ENCODE measurements around the gene ATP1B3.
"Not testable (repeated sequence)": the region's sequence is repeated elsewhere in the genome, so short reads cannot be mapped to it uniquely, and the experiment has no call there.

The ATP1B3 gene

GRCh38 chr3:141949972-141950371 lies 73.5 kb downstream of the ATP1B3 start:
- DNase-seq, result no peak

- no peak for DNase-seq
These were observed 74.4 kb downstream of the ATP1B3 start for GRCh38 chr3:141950572-141951493.

GRCh38 chr3:141952611-141953010 lies 76.2 kb downstream of the ATP1B3 start:
- no peak for DNase-seq

- DNase-seq, result no peak
These were observed 78.7 kb downstream of the ATP1B3 start for GRCh38 chr3:141955175-141955574.

GRCh38 chr3:141959589-141960554 lies 83.4 kb downstream of the ATP1B3 start:
- no peak for DNase-seq

GRCh38 chr3:141960731-141961130 lies 84.3 kb downstream of the ATP1B3 start:
- DNase-seq, result no peak

- no peak for DNase-seq
These were observed 86.9 kb downstream of the ATP1B3 start for GRCh38 chr3:141963301-141963700.

- no peak for DNase-seq
These were observed 89.0 kb downstream of the ATP1B3 start for GRCh38 chr3:141965471-141965870.

GRCh38 chr3:141969711-141970110 lies 93.3 kb downstream of the ATP1B3 start:
- DNase-seq, result no peak

- no peak for DNase-seq
These were observed 95.1 kb downstream of the ATP1B3 start for GRCh38 chr3:141971571-141971970.

GRCh38 chr3:141972399-141972798 lies 96.0 kb downstream of the ATP1B3 start:
- no peak for DNase-seq

- DNase-seq, result not testable (repeated sequence)
These were observed 98.3 kb downstream of the ATP1B3 start for GRCh38 chr3:141974777-141975176.
